Measurements from ENCODE around the gene SNRK. TPM values are rescaled to one million over a fixed set of nuclear protein-coding genes. Genes with fewer than 3 reads are reported as not detected.

Gene SNRK, protein sequence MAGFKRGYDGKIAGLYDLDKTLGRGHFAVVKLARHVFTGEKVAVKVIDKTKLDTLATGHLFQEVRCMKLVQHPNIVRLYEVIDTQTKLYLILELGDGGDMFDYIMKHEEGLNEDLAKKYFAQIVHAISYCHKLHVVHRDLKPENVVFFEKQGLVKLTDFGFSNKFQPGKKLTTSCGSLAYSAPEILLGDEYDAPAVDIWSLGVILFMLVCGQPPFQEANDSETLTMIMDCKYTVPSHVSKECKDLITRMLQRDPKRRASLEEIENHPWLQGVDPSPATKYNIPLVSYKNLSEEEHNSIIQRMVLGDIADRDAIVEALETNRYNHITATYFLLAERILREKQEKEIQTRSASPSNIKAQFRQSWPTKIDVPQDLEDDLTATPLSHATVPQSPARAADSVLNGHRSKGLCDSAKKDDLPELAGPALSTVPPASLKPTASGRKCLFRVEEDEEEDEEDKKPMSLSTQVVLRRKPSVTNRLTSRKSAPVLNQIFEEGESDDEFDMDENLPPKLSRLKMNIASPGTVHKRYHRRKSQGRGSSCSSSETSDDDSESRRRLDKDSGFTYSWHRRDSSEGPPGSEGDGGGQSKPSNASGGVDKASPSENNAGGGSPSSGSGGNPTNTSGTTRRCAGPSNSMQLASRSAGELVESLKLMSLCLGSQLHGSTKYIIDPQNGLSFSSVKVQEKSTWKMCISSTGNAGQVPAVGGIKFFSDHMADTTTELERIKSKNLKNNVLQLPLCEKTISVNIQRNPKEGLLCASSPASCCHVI
- total RNA-seq: 10 to 100 TPM; 41.9 to 45.4 TPM

- no peaks in the 10 kb centered on the region for H3K27me3 Mint-ChIP-seq
- H3K27ac Mint-ChIP-seq: peak within 1 kb of the TSS; percentile 95 to 96
- H3K4me1 Mint-ChIP-seq (ENCODE audit: low read depth in 2 of 2): peaks cover 37 to 43% of the 10 kb centered on the region in 2 donors
- H3K36me3 Mint-ChIP-seq: peaks cover 10% of the 10 kb centered on the region
- H3K4me3 Mint-ChIP-seq: peak within 1 kb of the TSS; percentile 96
- peak; percentile 91 for DNase-seq (ENCODE audit: low spot score)
- peak; percentile 95 to 96 for ATAC-seq
- no peaks in the 10 kb centered on the region for H3K9me3 Mint-ChIP-seq
Measured at GRCh38 chr3:43286115-43286840, at the start of gene SNRK. Gene SNRK, plus strand, starts transcription at chr3:43286540. Its CDS starts 16,664 bp downstream, at chr3:43303204.

GRCh38 chr3:43238801-43239200 lies 47.5 kb upstream of the SNRK start:
- H3K4me1 Mint-ChIP-seq (ENCODE audit: low read depth in 2 of 2): peaks cover 8 to 35% of the 10 kb centered on the region in 2 donors
- DNase-seq (ENCODE audit: low spot score) (no peak), ATAC-seq (no peak)
- H3K27me3 Mint-ChIP-seq: peaks cover 0 to 3% of the 10 kb centered on the region in 2 donors
- peaks cover 4% of the 10 kb centered on the region for H3K36me3 Mint-ChIP-seq
- no peak overlapping the region for H3K4me3 Mint-ChIP-seq
- H3K27ac Mint-ChIP-seq: no peak overlapping the region
- no peaks in the 10 kb centered on the region for H3K9me3 Mint-ChIP-seq

DNA sequence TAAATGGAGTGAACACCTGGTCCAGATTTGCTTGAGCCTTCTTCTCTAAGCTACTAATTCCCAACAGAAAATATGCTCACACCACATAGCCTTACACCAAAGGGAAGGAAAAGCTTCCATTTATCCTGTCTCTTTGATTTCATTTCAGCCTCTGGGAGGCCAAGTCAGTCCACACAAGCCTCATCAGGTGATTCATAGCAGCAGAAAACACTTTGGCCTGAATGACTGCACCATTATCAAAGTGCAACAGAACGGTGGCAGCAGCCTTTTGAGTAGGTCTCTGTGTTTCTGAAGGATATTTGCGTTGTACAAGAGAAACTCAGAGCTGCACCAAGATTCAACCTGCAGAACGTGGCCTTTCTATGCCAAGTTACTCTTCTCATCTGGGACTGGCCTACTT lies 46.6 kb upstream of the SNRK start:
- H3K9me3 Mint-ChIP-seq: no peaks in the 10 kb centered on the region
- DNase-seq (ENCODE audit: low spot score) (no peak), ATAC-seq (no peak)
- H3K4me3 Mint-ChIP-seq: no peak overlapping the region
- H3K27ac Mint-ChIP-seq: no peak overlapping the region
- H3K36me3 Mint-ChIP-seq: peaks cover 4% of the 10 kb centered on the region
- H3K27me3 Mint-ChIP-seq: peaks cover 0 to 3% of the 10 kb centered on the region in 2 donors
- peaks cover 14 to 45% of the 10 kb centered on the region in 2 donors for H3K4me1 Mint-ChIP-seq (ENCODE audit: low read depth in 2 of 2)

- Mint-ChIP-seq H3K36me3 (no peaks in the 10 kb centered on the region), H3K4me3 (peak overlapping the region; percentile 80), H3K27ac (peak overlapping the region in 1 of 2 donors; percentile 69), H3K4me1 (ENCODE audit: low read depth in 2 of 2) (peaks cover 30 to 56% of the 10 kb centered on the region in 2 donors), H3K9me3 (no peaks in the 10 kb centered on the region), H3K27me3 (peaks cover 0 to 6% of the 10 kb centered on the region in 2 donors)
- ATAC-seq (peak; percentile 66 to 93), DNase-seq (ENCODE audit: low spot score) (no peak)
Measured at GRCh38 chr3:43243590-43244587, 42.5 kb upstream of the SNRK start.

GRCh38 chr3:43244694-43245093 lies 41.6 kb upstream of the SNRK start:
- Mint-ChIP-seq H3K4me1 (ENCODE audit: low read depth in 2 of 2) (peaks cover 34 to 61% of the 10 kb centered on the region in 2 donors), H3K4me3 (peak overlapping the region; percentile 80), H3K27ac (peak overlapping the region in 1 of 2 donors; percentile 69), H3K27me3 (peaks cover 0 to 9% of the 10 kb centered on the region in 2 donors), H3K36me3 (no peaks in the 10 kb centered on the region), H3K9me3 (no peaks in the 10 kb centered on the region)
- DNase-seq (ENCODE audit: low spot score) (no peak), ATAC-seq (no peak)

DNA sequence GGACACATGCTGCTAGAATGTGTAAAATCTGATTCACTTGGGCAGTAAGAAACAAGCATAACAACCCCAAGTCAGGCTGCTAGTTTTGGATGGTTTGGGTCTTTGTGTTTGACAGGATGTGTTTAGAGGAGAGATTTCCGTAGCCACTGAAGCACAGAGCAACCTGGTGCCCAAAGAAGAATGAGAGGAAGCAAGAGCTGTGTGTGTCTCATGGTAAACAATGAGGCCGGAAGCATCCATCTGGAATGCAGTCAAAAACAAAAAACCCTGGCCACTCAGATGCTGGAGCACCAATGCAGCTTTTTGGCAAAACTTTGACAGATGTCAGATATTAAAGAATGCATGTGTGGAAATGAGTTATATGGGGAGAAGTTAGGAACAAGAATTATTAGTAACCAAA lies 39.4 kb upstream of the SNRK start:
- H3K27me3 Mint-ChIP-seq: peaks cover 0 to 12% of the 10 kb centered on the region in 2 donors
- H3K27ac Mint-ChIP-seq: peak overlapping the region in 1 of 2 donors; percentile 17

DNA sequence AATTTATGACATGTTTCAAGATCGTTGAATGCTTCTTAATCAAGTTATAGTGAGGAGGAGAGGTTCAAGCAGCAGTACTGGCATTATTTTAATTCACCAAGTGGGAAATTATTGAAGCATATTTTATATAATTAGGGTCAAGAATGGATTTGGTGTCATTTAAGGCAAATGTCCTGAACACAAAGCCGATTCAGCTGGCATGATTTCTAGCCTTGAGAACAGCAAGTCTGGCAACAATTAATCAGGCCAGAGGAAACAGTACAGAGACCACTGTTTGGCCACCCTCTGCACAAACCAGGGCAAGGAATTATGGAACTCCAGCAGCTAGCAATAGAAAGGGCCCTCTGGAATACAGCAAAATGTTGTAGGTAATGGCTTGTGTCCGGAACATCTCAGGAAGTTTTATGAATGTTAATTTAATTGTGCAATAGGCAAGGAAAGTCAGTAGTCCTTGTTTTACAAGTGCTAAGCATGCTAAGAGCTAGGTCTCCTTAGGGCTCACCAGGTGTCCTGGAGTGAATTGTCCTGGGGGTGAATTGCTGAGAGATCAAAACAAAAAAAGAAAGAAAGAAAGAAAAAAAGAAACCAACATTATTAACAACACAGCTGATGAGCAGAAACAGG lies 38.7 kb upstream of the SNRK start:
- peaks cover 0 to 15% of the 10 kb centered on the region in 2 donors for H3K27me3 Mint-ChIP-seq
- no peaks in the 10 kb centered on the region for H3K9me3 Mint-ChIP-seq
- no peak for DNase-seq (ENCODE audit: low spot score)
- peaks cover 34 to 54% of the 10 kb centered on the region in 2 donors for H3K4me1 Mint-ChIP-seq (ENCODE audit: low read depth in 2 of 2)
- no peak for ATAC-seq
- peak overlapping the region in 1 of 2 donors; percentile 17 for H3K27ac Mint-ChIP-seq
- H3K36me3 Mint-ChIP-seq: no peaks in the 10 kb centered on the region
- H3K4me3 Mint-ChIP-seq: no peak overlapping the region

More for the DNA sequence above, 39.4 kb upstream of the SNRK start:
- Mint-ChIP-seq H3K9me3 (no peaks in the 10 kb centered on the region), H3K36me3 (no peaks in the 10 kb centered on the region), H3K4me3 (peak overlapping the region; percentile 28), H3K4me1 (ENCODE audit: low read depth in 2 of 2) (peaks cover 34 to 56% of the 10 kb centered on the region in 2 donors)
- DNase-seq (ENCODE audit: low spot score) (no peak), ATAC-seq (no peak)

GRCh38 chr3:43248185-43248583 lies 38.2 kb upstream of the SNRK start:
- Mint-ChIP-seq H3K4me1 (ENCODE audit: low read depth in 2 of 2) (peaks cover 34 to 51% of the 10 kb centered on the region in 2 donors), H3K27me3 (peaks cover 0 to 17% of the 10 kb centered on the region in 2 donors), H3K36me3 (no peaks in the 10 kb centered on the region), H3K4me3 (no peak overlapping the region), H3K27ac (no peak overlapping the region), H3K9me3 (no peaks in the 10 kb centered on the region)
- ATAC-seq (no peak), DNase-seq (ENCODE audit: low spot score) (no peak)

DNA sequence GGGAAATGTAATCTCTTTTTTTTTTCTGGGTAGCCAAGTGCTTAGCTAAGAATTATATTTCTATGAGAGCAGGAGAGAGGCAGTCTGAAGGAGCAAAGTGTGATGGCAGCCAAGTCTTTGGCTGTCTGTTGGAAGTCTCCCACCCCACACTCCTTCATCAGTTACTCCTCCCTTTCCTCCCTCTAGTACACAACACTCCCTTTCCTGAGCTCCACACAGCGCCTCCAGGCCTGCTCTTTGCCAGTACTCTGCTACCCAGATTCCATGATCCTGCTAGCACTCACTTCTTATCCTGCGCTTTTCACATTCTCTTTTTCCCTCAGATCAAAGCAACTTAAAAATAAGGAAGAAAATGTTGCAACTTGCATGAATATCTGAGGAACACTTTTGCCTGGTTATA lies 37.4 kb upstream of the SNRK start:
- peaks cover 27 to 43% of the 10 kb centered on the region in 2 donors for H3K4me1 Mint-ChIP-seq (ENCODE audit: low read depth in 2 of 2)
- no peak overlapping the region for H3K4me3 Mint-ChIP-seq
- no peaks in the 10 kb centered on the region for H3K36me3 Mint-ChIP-seq
- peak overlapping the region in 1 of 2 donors; percentile 15 for H3K27ac Mint-ChIP-seq
- H3K27me3 Mint-ChIP-seq: peaks cover 0 to 17% of the 10 kb centered on the region in 2 donors
- H3K9me3 Mint-ChIP-seq: no peaks in the 10 kb centered on the region
- ATAC-seq: no peak
- DNase-seq (ENCODE audit: low spot score): no peak

- peaks cover 23 to 39% of the 10 kb centered on the region in 2 donors for H3K4me1 Mint-ChIP-seq (ENCODE audit: low read depth in 2 of 2)
- peaks cover 0 to 17% of the 10 kb centered on the region in 2 donors for H3K27me3 Mint-ChIP-seq
- no peak overlapping the region for H3K4me3 Mint-ChIP-seq
- no peaks in the 10 kb centered on the region for H3K9me3 Mint-ChIP-seq
- ATAC-seq (peak in 1 of 2 donors; percentile 53), DNase-seq (ENCODE audit: low spot score) (no peak)
- peak overlapping the region in 1 of 2 donors; percentile 15 for H3K27ac Mint-ChIP-seq
- H3K36me3 Mint-ChIP-seq: no peaks in the 10 kb centered on the region
Measured at GRCh38 chr3:43249405-43249804, 36.9 kb upstream of the SNRK start.

GRCh38 chr3:43253294-43253693 lies 33.0 kb upstream of the SNRK start:
- no peak overlapping the region for H3K4me3 Mint-ChIP-seq
- H3K9me3 Mint-ChIP-seq: no peaks in the 10 kb centered on the region
- H3K27ac Mint-ChIP-seq: no peak overlapping the region
- peaks cover 0 to 11% of the 10 kb centered on the region in 2 donors for H3K27me3 Mint-ChIP-seq
- DNase-seq (ENCODE audit: low spot score) (no peak), ATAC-seq (no peak)
- H3K36me3 Mint-ChIP-seq: no peaks in the 10 kb centered on the region
- H3K4me1 Mint-ChIP-seq (ENCODE audit: low read depth in 2 of 2): peaks cover 26 to 30% of the 10 kb centered on the region in 2 donors

DNA sequence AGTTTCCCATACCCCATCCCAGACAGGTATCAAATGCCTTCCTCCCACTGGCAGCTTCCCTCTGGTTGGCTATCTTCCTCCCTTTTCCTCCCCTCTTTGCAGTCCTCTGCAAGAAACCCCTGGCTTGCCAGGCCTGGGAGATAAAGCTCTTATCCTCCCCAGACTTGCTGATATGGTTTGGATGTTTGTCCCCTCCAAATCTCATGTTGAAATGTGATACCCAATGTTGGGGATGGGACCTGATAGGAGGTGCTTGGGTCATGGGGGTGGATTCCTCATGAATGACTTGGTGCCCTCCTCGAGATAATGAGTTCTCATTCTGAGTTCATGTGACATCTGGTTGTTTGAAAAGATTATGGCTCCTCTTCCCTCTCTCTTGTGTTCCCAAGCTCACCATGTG lies 32.2 kb upstream of the SNRK start:
- Mint-ChIP-seq H3K9me3 (no peaks in the 10 kb centered on the region), H3K4me3 (no peak overlapping the region), H3K4me1 (ENCODE audit: low read depth in 2 of 2) (peaks cover 24 to 28% of the 10 kb centered on the region in 2 donors), H3K36me3 (no peaks in the 10 kb centered on the region), H3K27ac (no peak overlapping the region), H3K27me3 (peaks cover 0 to 10% of the 10 kb centered on the region in 2 donors)
- no peak for ATAC-seq
- DNase-seq (ENCODE audit: low spot score): no peak

All from natural killer cell treated with Interleukin-12 subunit alpha and Interleukin-12 subunit beta and Interleukin-15 and Interleukin-18, amount 100 ng/mL, for 72 hours (primary cell).